GM12891 (cell line): Measurements from ENCODE around the gene GFPT1.

Source experiments
- PAX5 ChIP-seq: IDR thresholded peaks from 2 replicates; pipeline ENCODE4 v1.6.1; 2011; ENCODE audit warnings: low read length, moderate library complexity, mild to moderate bottlenecking; ENCODE audit not compliant: insufficient read depth, severe bottlenecking
- POLR2A ChIP-seq: IDR thresholded peaks from 2 replicates; pipeline ENCODE4 v1.6.1; 2011; ENCODE audit warnings: low read depth, low read length, control low read depth
- POLR2AphosphoS5 ChIP-seq: IDR thresholded peaks from 2 replicates; pipeline ENCODE4 v1.6.1; 2011; ENCODE audit warnings: low read depth, low read length, control low read depth
- TAF1 ChIP-seq: IDR thresholded peaks from 2 replicates; pipeline ENCODE4 v1.6.1; 2011; ENCODE audit warnings: low read depth, low read length, control low read depth

- TF ChIP-seq POLR2A (no peak), POLR2AphosphoS5 (no peak), TAF1 (no peak), PAX5 (no peak)
These were observed 95.9 kb downstream of the GFPT1 start for GRCh38 chr2:69291004-69291650.
